NK-92 (cell line): ENCODE results near the gene SAMD8.
"Not testable (repeated sequence)": the region's sequence is repeated elsewhere in the genome, so short reads cannot be mapped to it uniquely, and the experiment has no call there.

Source experiments
- DNase-seq: peaks from one replicate; lab custom pipeline; 2025; ENCODE audit not compliant: unreplicated experiment; lab: John Stamatoyannopoulos, UW

Gene SAMD8

GRCh38 chr10:75106891-75107290 lies 4.6 kb upstream of the SAMD8 start:
- not testable (repeated sequence) for DNase-seq

- DNase-seq, result no peak
Observed at GRCh38 chr10:75107756-75108683, 3.4 kb upstream of the SAMD8 start.

GRCh38 chr10:75108684-75109458 lies 2.6 kb upstream of the SAMD8 start:
- no peak for DNase-seq

GRCh38 chr10:75109459-75109778 lies 2.0 kb upstream of the SAMD8 start:
- no peak for DNase-seq

- no peak for DNase-seq
Observed at GRCh38 chr10:75110006-75110632, 1.3 kb upstream of the SAMD8 start.

- no peak for DNase-seq
Observed at GRCh38 chr10:75111907-75112679, 637 bp downstream of the SAMD8 start.

GRCh38 chr10:75115137-75115536 lies 3.7 kb downstream of the SAMD8 start:
- DNase-seq, result no peak

- DNase-seq, result not testable (repeated sequence)
Observed at GRCh38 chr10:75116941-75117775, 5.7 kb downstream of the SAMD8 start.

GRCh38 chr10:75117995-75118394 lies 6.5 kb downstream of the SAMD8 start:
- no peak for DNase-seq

- DNase-seq, result not testable (repeated sequence)
Observed at GRCh38 chr10:75119444-75120066, 8.1 kb downstream of the SAMD8 start.

GRCh38 chr10:75121322-75121721 lies 9.9 kb downstream of the SAMD8 start:
- DNase-seq, result no peak

GRCh38 chr10:75122505-75122904 lies 11.0 kb downstream of the SAMD8 start:
- no peak for DNase-seq

GRCh38 chr10:75123088-75123682 lies 11.7 kb downstream of the SAMD8 start:
- DNase-seq, result no peak

- no peak for DNase-seq
Observed at GRCh38 chr10:75126277-75126676, 14.8 kb downstream of the SAMD8 start.

- no peak for DNase-seq
Observed at GRCh38 chr10:75127471-75127870, 16.0 kb downstream of the SAMD8 start.

GRCh38 chr10:75128985-75129384 lies 17.5 kb downstream of the SAMD8 start:
- not testable (repeated sequence) for DNase-seq

GRCh38 chr10:75129537-75129936 lies 18.1 kb downstream of the SAMD8 start:
- no peak for DNase-seq

GRCh38 chr10:75133701-75134100 lies 22.2 kb downstream of the SAMD8 start:
- not testable (repeated sequence) for DNase-seq

- DNase-seq, result no peak
Observed at GRCh38 chr10:75136346-75136745, 24.9 kb downstream of the SAMD8 start.
